Measurements from ENCODE around the gene RUNDC1. TPM values are rescaled to one million over a fixed set of nuclear protein-coding genes. Genes with fewer than 3 reads are reported as not detected.

RUNDC1 gene
- total RNA-seq, 3 donors from 2014 or later: 22.2 to 27.0 (median 26.2) TPM

DNA sequence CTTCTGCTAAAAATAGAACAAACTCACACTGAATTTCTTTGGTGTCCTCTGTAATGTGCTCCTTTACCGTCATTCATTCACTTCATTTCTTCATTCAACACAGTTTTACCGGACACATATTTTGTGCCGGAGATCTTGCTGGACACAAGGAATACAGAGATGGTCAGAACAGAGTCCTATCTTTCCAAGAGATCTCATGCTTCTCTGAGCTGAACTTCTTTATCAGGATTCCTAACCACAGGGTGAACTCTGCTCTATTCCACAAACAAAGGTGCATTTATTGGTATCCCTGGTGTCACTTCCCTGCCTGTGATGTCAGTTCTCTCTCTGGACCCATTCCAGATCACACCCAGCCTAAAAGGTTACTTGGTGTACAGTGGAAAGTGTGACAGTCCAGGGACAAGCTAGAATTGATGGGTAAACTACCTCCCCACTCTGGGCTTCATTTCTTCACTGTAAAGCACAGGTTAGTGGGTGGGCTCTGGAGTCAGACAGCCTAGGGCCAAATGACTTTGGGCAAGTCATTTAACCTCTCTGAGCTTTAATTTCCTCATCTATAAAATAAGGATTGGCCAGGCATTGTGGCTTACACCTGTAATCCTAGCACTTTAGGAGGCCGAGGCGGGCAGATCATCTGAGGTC, 30.4 kb downstream of the RUNDC1 start:
- DNase-seq (peak in 1 of 3 donors; percentile 85), ATAC-seq (peak; percentile 86)
- Histone ChIP-seq H3K36me3 (ENCODE audit: low read depth) (no peaks in the 10 kb centered on the region), H3K4me1 (ENCODE audit: low read depth) (peaks cover 26% of the 10 kb centered on the region), H3K4me3 (peak overlapping the region; percentile 17), H3K9me3 (no peaks in the 10 kb centered on the region)
- intact Hi-C loops (cut with DNase I, micrococcal nuclease): no loop called here
- TF ChIP-seq, protein P1, sequence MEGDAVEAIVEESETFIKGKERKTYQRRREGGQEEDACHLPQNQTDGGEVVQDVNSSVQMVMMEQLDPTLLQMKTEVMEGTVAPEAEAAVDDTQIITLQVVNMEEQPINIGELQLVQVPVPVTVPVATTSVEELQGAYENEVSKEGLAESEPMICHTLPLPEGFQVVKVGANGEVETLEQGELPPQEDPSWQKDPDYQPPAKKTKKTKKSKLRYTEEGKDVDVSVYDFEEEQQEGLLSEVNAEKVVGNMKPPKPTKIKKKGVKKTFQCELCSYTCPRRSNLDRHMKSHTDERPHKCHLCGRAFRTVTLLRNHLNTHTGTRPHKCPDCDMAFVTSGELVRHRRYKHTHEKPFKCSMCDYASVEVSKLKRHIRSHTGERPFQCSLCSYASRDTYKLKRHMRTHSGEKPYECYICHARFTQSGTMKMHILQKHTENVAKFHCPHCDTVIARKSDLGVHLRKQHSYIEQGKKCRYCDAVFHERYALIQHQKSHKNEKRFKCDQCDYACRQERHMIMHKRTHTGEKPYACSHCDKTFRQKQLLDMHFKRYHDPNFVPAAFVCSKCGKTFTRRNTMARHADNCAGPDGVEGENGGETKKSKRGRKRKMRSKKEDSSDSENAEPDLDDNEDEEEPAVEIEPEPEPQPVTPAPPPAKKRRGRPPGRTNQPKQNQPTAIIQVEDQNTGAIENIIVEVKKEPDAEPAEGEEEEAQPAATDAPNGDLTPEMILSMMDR (IDR thresholded peaks at IDR 0.05): no peak

DNA sequence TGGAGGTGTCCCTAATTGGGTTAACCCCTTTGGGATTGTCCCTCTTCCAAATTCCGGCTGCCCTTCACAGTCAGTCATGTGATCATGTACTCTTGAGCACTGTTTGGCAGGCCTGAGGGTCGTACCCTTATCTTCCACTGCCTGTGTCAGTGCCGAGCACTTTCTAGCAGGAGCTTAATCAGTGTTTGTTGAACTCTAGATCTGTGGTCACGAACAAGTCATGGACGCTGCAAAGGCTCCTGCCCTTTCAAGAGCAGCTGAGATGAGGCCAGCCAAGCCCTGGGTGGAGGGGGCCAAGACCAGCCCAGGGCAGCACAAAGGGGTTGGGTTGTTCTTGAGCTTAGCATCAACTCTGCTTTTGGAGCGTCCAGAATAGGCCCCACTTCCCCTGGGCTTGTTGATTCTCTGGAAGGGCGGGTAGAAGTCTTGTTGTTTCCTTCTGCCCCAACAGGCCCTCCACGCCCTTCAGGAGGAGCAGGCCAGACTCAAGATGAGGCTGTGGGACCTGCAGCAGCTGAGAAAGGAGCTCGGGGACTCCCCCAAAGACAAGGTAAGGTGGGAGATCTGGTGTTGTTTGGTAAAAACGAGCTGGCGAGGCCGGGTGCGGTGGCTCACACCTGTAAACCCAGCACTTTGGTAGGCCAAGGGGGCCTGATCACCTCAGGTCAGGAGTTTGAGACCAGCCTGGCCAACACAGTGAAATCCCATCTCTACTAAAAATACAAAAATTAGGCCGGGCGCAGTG, 31.5 kb downstream of the RUNDC1 start:
- Histone ChIP-seq H3K4me3 (no peak overlapping the region), H3K36me3 (ENCODE audit: low read depth) (no peaks in the 10 kb centered on the region), H3K4me1 (ENCODE audit: low read depth) (peaks cover 20% of the 10 kb centered on the region), H3K9me3 (no peaks in the 10 kb centered on the region)
- intact Hi-C loops (cut with DNase I, micrococcal nuclease): no loop called here
- ATAC-seq (no peak), DNase-seq (no peak)
- TF ChIP-seq, protein P1 (IDR thresholded peaks at IDR 0.05): no peak

DNA sequence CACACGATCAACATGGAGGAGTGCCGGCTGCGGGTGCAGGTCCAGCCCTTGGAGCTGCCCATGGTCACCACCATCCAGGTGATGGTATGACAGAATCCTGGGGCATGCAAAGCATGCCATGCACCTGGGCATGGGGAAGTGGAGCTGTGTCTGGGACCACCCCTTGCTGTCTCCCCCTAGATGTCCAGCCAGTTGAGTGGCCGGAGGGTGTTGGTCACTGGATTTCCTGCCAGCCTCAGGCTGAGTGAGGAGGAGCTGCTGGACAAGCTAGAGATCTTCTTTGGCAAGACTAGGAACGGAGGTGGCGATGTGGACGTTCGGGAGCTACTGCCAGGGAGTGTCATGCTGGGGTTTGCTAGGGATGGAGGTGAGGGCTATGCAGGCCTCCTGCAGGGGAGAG, 32.9 kb downstream of the RUNDC1 start:
- intact Hi-C loops (cut with DNase I, micrococcal nuclease): no loop called here
- DNase-seq (no peak), ATAC-seq (no peak)
- no peak overlapping the region for H3K4me3 ChIP-seq
- no peaks in the 10 kb centered on the region for H3K9me3 ChIP-seq
- no peaks in the 10 kb centered on the region for H3K36me3 ChIP-seq (ENCODE audit: low read depth)
- TF ChIP-seq, protein P1 (IDR thresholded peaks at IDR 0.05): no peak
- peaks cover 20% of the 10 kb centered on the region for H3K4me1 ChIP-seq (ENCODE audit: low read depth)

DNA sequence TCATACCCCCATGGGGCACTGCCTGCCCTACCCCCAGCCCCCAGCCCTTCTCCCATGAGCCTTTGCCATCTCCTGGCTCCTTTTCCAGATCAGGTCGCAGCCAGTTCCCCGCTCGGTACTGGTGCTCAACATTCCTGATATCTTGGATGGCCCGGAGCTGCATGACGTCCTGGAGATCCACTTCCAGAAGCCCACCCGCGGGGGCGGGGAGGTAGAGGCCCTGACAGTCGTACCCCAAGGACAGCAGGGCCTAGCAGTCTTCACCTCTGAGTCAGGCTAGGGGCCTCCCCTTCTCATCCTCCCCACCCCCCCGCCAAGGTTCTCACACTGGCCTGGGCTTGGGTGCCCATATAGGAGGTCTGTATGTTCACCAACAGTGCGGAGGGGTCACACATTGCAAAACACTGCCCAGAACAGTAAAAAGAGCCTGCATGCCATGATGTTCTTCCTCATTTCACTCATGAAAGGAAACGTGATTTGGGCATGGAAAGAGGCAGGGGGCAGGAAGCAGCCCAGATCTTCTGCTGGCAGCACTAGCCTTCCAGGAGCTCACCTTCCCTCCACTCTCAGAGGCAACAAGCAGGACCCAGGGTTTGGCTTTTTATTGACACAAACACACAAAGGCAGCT, 33.8 kb downstream of the RUNDC1 start:
- Histone ChIP-seq H3K4me1 (ENCODE audit: low read depth) (peaks cover 21% of the 10 kb centered on the region), H3K36me3 (ENCODE audit: low read depth) (no peaks in the 10 kb centered on the region), H3K9me3 (no peaks in the 10 kb centered on the region), H3K4me3 (no peak overlapping the region)
- TF ChIP-seq, protein P1 (IDR thresholded peaks at IDR 0.05): no peak
- ATAC-seq (no peak), DNase-seq (no peak)
- intact Hi-C loops (cut with DNase I, micrococcal nuclease): no loop called here

DNA sequence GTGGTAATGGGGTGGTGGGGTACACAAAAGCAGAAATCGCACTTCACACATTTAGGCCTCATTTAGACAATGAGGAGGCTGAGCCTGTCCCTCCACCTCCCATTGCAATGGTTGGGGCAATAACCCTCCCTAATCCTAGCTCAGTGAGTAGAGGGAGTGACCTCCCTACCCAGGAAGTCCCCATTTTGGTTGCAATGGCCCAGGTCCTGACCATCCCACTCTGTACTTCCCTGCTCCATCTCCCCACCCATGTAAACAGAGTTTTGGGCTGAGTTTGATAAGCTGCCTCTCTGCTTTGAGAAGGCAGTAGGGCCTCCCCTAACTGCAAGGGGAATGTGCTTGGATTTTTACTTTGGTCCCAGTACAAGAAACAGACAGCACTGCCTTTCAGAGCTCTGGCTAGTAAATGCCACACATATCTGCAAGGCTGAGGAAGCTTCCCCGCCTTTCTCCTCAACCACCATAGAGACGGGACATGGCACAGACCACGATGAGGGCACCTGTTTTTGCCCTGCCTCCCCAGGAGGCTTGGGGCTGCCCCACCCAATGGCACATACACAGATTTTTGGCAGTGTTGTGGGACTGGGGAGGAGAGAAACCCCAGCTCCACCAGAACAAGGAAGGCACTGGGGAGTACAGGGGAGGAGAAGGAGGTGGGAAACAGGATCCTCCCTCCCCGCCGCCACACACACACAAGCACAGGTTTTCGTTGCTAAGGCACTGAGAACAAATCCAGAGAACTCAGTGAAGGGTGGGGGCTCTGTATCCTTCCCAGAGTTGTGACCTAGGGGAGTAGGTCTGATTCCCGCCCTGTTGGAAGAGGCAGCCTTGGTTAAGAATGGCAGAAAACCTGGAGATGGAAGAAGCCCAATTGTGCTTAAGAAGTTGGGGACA, 34.5 kb downstream of the RUNDC1 start:
- TF ChIP-seq, protein P1 (IDR thresholded peaks at IDR 0.05): no peak
- ATAC-seq (no peak), DNase-seq (no peak)
- peaks cover 25% of the 10 kb centered on the region for H3K4me1 ChIP-seq (ENCODE audit: low read depth)
- H3K4me3 ChIP-seq: no peak overlapping the region
- intact Hi-C loops (cut with DNase I, micrococcal nuclease): no loop called here
- no peaks in the 10 kb centered on the region for H3K9me3 ChIP-seq
- H3K36me3 ChIP-seq (ENCODE audit: low read depth): no peaks in the 10 kb centered on the region
